Activated T-helper 2 cell treated with anti-CD3 and anti-CD28 coated beads, Interferon-gamma antibody, Interleukin-2, Interleukin-4, amounts not matched to agents 10 μg/mL and 5 μg/mL and 100 μg/mL, durations not matched to agents 14 hours and 24 hours and 36 hours (primary cell): Measurements from ENCODE around the gene PTPRC. TPM values are rescaled to one million over a fixed set of nuclear protein-coding genes. Genes with fewer than 3 reads are reported as not detected.

Experiments
- DNase-seq: peaks from one replicate; pipeline ENCODE4 v3.0.0; 2021; ENCODE audit warnings: low spot score
- H3K27ac Mint-ChIP-seq: one replicate; pipeline ENCODE4 v1.8.0; 2021; ENCODE audit warnings: mixed read lengths
- H3K27me3 Mint-ChIP-seq: one replicate; pipeline ENCODE4 v1.8.0; 2021; ENCODE audit warnings: low read depth, mixed read lengths
- H3K36me3 Mint-ChIP-seq: one replicate; pipeline ENCODE4 v1.8.0; 2021; ENCODE audit warnings: low read depth, mixed read lengths
- H3K4me1 Mint-ChIP-seq: one replicate; pipeline ENCODE4 v1.8.0; 2021; ENCODE audit warnings: low read depth, mixed read lengths
- H3K4me3 Mint-ChIP-seq: one replicate; pipeline ENCODE4 v1.8.0; 2021; ENCODE audit warnings: low read depth, mild to moderate bottlenecking, moderate library complexity, mixed read lengths
- H3K9me3 Mint-ChIP-seq: one replicate; pipeline ENCODE4 v1.8.0; 2021; ENCODE audit warnings: mixed read lengths
- intact Hi-C: fragments of 100-400 bp; cut with micrococcal nuclease; formaldehyde crosslinking; loops from one replicate; pipeline ENCODE4 v1.15.1; 2023
- total RNA-seq: library from RNA; stranded (reverse); gene quantifications from 2 replicates; pipeline ENCODE4 v1.2.3, GENCODE V29; 2022

PTPRC gene
- total RNA-seq, 1 donor from 2014 or later = 321 TPM

GRCh38 chr1:198765416-198765815, 126.6 kb downstream of the PTPRC start:
- H3K9me3 Mint-ChIP-seq = no peaks in the 10 kb centered on the region
- peaks cover 23% of the 10 kb centered on the region for H3K4me1 Mint-ChIP-seq
- DNase-seq = no peak
- intact Hi-C loops = no loop called here
- H3K36me3 Mint-ChIP-seq = peaks cover 3% of the 10 kb centered on the region
- H3K27ac Mint-ChIP-seq = no peak overlapping the region
- H3K4me3 Mint-ChIP-seq = no peak overlapping the region
- H3K27me3 Mint-ChIP-seq = peaks cover 8% of the 10 kb centered on the region

GRCh38 chr1:198771563-198772153, 132.8 kb downstream of the PTPRC start:
- Mint-ChIP-seq H3K27ac (no peak overlapping the region), H3K4me1 (peaks cover 11% of the 10 kb centered on the region), H3K36me3 (no peaks in the 10 kb centered on the region), H3K9me3 (no peaks in the 10 kb centered on the region), H3K4me3 (no peak overlapping the region), H3K27me3 (peaks cover 8% of the 10 kb centered on the region)
- intact Hi-C loops = loop anchor here (1.0 to 10.0 kb wide), 4 partner anchors 153 to 691 kb away; no protein-coding TSS in a partner anchor
- no peak for DNase-seq

GRCh38 chr1:198772626-198773025, 133.8 kb downstream of the PTPRC start:
- H3K27ac Mint-ChIP-seq = no peak overlapping the region
- DNase-seq = no peak
- peaks cover 14% of the 10 kb centered on the region for H3K4me1 Mint-ChIP-seq
- no peaks in the 10 kb centered on the region for H3K9me3 Mint-ChIP-seq
- no peaks in the 10 kb centered on the region for H3K36me3 Mint-ChIP-seq
- H3K4me3 Mint-ChIP-seq = no peak overlapping the region
- peaks cover 8% of the 10 kb centered on the region for H3K27me3 Mint-ChIP-seq
- intact Hi-C loops = loop anchor here (10.0 kb wide), 1 partner anchor 152 kb away; no protein-coding TSS in a partner anchor

GRCh38 chr1:198773030-198773429, 134.2 kb downstream of the PTPRC start:
- peaks cover 14% of the 10 kb centered on the region for H3K4me1 Mint-ChIP-seq
- no peaks in the 10 kb centered on the region for H3K36me3 Mint-ChIP-seq
- intact Hi-C loops = loop anchor here (10.0 kb wide), 1 partner anchor 152 kb away; no protein-coding TSS in a partner anchor
- peaks cover 8% of the 10 kb centered on the region for H3K27me3 Mint-ChIP-seq
- H3K9me3 Mint-ChIP-seq = no peaks in the 10 kb centered on the region
- no peak overlapping the region for H3K27ac Mint-ChIP-seq
- DNase-seq = no peak
- H3K4me3 Mint-ChIP-seq = no peak overlapping the region

- intact Hi-C loops = loop anchor here (10.0 kb wide), 1 partner anchor 151 kb away; no protein-coding TSS in a partner anchor
- no peaks in the 10 kb centered on the region for H3K36me3 Mint-ChIP-seq
- H3K4me1 Mint-ChIP-seq = peaks cover 14% of the 10 kb centered on the region
- H3K27ac Mint-ChIP-seq = no peak overlapping the region
- no peak overlapping the region for H3K4me3 Mint-ChIP-seq
- H3K9me3 Mint-ChIP-seq = no peaks in the 10 kb centered on the region
- peaks cover 8% of the 10 kb centered on the region for H3K27me3 Mint-ChIP-seq
- DNase-seq = no peak
These were observed 134.7 kb downstream of the PTPRC start for GRCh38 chr1:198773523-198773922.

GRCh38 chr1:198774421-198774820, 135.6 kb downstream of the PTPRC start:
- peaks cover 14% of the 10 kb centered on the region for H3K4me1 Mint-ChIP-seq
- no peak overlapping the region for H3K4me3 Mint-ChIP-seq
- intact Hi-C loops = loop anchor here (10.0 kb wide), 1 partner anchor 150 kb away; no protein-coding TSS in a partner anchor
- H3K36me3 Mint-ChIP-seq = no peaks in the 10 kb centered on the region
- H3K9me3 Mint-ChIP-seq = no peaks in the 10 kb centered on the region
- H3K27ac Mint-ChIP-seq = no peak overlapping the region
- peaks cover 5% of the 10 kb centered on the region for H3K27me3 Mint-ChIP-seq
- DNase-seq = no peak

- H3K36me3 Mint-ChIP-seq = no peaks in the 10 kb centered on the region
- H3K27ac Mint-ChIP-seq = no peak overlapping the region
- no peaks in the 10 kb centered on the region for H3K27me3 Mint-ChIP-seq
- DNase-seq = no peak
- intact Hi-C loops = loop anchor here (10.0 kb wide), 1 partner anchor 149 kb away; no protein-coding TSS in a partner anchor
- no peaks in the 10 kb centered on the region for H3K9me3 Mint-ChIP-seq
- no peak overlapping the region for H3K4me3 Mint-ChIP-seq
- H3K4me1 Mint-ChIP-seq = peaks cover 14% of the 10 kb centered on the region
These were observed 136.8 kb downstream of the PTPRC start for GRCh38 chr1:198775606-198776005.

- intact Hi-C loops = loop anchor here (10.0 kb wide), 1 partner anchor 148 kb away; no protein-coding TSS in a partner anchor
- H3K4me3 Mint-ChIP-seq = no peak overlapping the region
- no peak for DNase-seq
- H3K27ac Mint-ChIP-seq = no peak overlapping the region
- H3K4me1 Mint-ChIP-seq = peaks cover 14% of the 10 kb centered on the region
- no peaks in the 10 kb centered on the region for H3K9me3 Mint-ChIP-seq
- no peaks in the 10 kb centered on the region for H3K36me3 Mint-ChIP-seq
- H3K27me3 Mint-ChIP-seq = no peaks in the 10 kb centered on the region
These were observed 137.8 kb downstream of the PTPRC start for GRCh38 chr1:198776602-198777029.

GRCh38 chr1:198778049-198778448, 139.2 kb downstream of the PTPRC start:
- Mint-ChIP-seq H3K4me3 (no peak overlapping the region), H3K4me1 (peaks cover 10% of the 10 kb centered on the region), H3K27ac (no peak overlapping the region), H3K27me3 (peaks cover 2% of the 10 kb centered on the region), H3K9me3 (no peaks in the 10 kb centered on the region), H3K36me3 (no peaks in the 10 kb centered on the region)
- DNase-seq = no peak
- intact Hi-C loops = loop anchor here (10.0 kb wide), 1 partner anchor 147 kb away; no protein-coding TSS in a partner anchor

GRCh38 chr1:198780376-198780775, 141.5 kb downstream of the PTPRC start:
- intact Hi-C loops = no loop called here
- H3K27ac Mint-ChIP-seq = no peak overlapping the region
- H3K27me3 Mint-ChIP-seq = peaks cover 2% of the 10 kb centered on the region
- DNase-seq = no peak
- no peaks in the 10 kb centered on the region for H3K36me3 Mint-ChIP-seq
- H3K9me3 Mint-ChIP-seq = no peaks in the 10 kb centered on the region
- peaks cover 8% of the 10 kb centered on the region for H3K4me1 Mint-ChIP-seq
- no peak overlapping the region for H3K4me3 Mint-ChIP-seq

GRCh38 chr1:198788561-198789064, 149.8 kb downstream of the PTPRC start:
- Mint-ChIP-seq H3K4me1 (peaks cover 9% of the 10 kb centered on the region), H3K4me3 (no peak overlapping the region), H3K27me3 (no peaks in the 10 kb centered on the region), H3K36me3 (no peaks in the 10 kb centered on the region), H3K9me3 (no peaks in the 10 kb centered on the region), H3K27ac (no peak overlapping the region)
- intact Hi-C loops = no loop called here
- DNase-seq = no peak

GRCh38 chr1:198793714-198794113, 154.9 kb downstream of the PTPRC start:
- Mint-ChIP-seq H3K4me1 (peaks cover 2% of the 10 kb centered on the region), H3K27me3 (no peaks in the 10 kb centered on the region), H3K9me3 (peaks cover 31% of the 10 kb centered on the region), H3K27ac (no peak overlapping the region), H3K4me3 (no peak overlapping the region), H3K36me3 (peaks cover 14% of the 10 kb centered on the region)
- no peak for DNase-seq
- intact Hi-C loops = no loop called here

- no peak overlapping the region for H3K27ac Mint-ChIP-seq
- no peak overlapping the region for H3K4me3 Mint-ChIP-seq
- H3K36me3 Mint-ChIP-seq = peaks cover 14% of the 10 kb centered on the region
- H3K4me1 Mint-ChIP-seq = no peaks in the 10 kb centered on the region
- no peaks in the 10 kb centered on the region for H3K27me3 Mint-ChIP-seq
- H3K9me3 Mint-ChIP-seq = peaks cover 31% of the 10 kb centered on the region
- intact Hi-C loops = no loop called here
- no peak for DNase-seq
These were observed 155.7 kb downstream of the PTPRC start for GRCh38 chr1:198794498-198794897.
